ENCODE results near the gene NXT1.
A peak's percentile ranks its signal among the peaks of the same experiment; 100 is the strongest.
"Not testable (repeated sequence)": the region's sequence is repeated elsewhere in the genome, so short reads cannot be mapped to it uniquely, and the experiment has no call there.

Gene NXT1

GRCh38 chr20:23350196-23350903, at the start of gene NXT1:
Gene NXT1 (plus strand): TSS chr20:23350791. CDS start chr20:23354042, 3,251 bp downstream.
- DNase-seq (ENCODE audit: low read depth in 2 of 2, low spot score in 1 of 2): peak; percentile 89 to 91

DNA sequence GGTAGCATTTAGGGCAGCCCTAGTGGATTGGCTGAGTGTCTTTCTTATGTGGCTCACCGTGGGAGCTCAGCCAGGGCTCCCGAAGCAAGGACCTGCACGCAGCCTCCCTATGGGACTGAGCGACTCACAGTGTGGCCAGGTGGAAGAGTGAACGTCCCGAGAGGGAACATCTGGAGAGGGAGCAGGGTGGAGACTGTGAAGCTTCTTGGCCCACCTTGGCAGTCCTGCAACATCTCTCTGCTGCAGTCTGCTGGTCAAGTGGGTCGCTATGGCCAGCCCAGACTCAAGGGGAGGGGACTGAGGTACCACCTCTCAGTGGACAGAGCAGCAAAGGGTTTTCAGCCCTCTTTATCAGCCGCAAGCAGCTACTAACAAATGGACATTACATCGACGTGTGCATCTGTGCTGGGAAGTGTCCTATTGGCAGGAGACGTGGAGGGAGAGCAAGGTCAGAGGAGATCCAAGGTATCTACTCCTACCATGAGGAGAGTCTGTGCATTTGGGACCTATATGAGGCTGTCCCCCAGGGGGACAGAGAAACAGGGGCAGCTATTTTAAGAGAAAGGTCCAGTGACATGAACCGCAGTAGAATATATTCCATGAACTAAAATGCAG, 49.0 kb upstream of the NXT1 start:
- DNase-seq (ENCODE audit: low read depth in 2 of 2, low spot score in 1 of 2): no peak

DNA sequence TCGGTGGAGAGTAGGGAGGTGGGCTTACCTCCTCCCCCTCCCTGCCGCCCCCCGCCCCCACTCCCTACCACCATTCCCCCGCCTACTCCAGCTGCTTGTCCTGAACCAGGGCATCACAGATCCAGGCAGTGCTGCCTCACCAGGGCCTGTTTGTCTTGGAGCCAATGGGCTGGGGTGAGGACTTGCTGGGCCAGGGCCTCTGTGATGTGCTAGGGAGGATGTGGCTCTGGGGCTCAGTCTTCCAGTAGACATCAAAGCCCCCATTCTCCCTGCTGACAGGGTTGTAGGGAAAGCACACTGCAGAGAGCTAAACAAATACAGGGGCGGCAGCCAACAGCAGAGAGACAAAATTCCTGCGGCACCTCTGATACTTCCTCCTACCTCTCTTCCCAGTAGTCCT, 48.2 kb upstream of the NXT1 start:
- no peak for DNase-seq (ENCODE audit: low read depth in 2 of 2, low spot score in 1 of 2)

- no peak for DNase-seq (ENCODE audit: low read depth in 2 of 2, low spot score in 1 of 2)
Measured at GRCh38 chr20:23302801-23303200, 47.8 kb upstream of the NXT1 start.

DNA sequence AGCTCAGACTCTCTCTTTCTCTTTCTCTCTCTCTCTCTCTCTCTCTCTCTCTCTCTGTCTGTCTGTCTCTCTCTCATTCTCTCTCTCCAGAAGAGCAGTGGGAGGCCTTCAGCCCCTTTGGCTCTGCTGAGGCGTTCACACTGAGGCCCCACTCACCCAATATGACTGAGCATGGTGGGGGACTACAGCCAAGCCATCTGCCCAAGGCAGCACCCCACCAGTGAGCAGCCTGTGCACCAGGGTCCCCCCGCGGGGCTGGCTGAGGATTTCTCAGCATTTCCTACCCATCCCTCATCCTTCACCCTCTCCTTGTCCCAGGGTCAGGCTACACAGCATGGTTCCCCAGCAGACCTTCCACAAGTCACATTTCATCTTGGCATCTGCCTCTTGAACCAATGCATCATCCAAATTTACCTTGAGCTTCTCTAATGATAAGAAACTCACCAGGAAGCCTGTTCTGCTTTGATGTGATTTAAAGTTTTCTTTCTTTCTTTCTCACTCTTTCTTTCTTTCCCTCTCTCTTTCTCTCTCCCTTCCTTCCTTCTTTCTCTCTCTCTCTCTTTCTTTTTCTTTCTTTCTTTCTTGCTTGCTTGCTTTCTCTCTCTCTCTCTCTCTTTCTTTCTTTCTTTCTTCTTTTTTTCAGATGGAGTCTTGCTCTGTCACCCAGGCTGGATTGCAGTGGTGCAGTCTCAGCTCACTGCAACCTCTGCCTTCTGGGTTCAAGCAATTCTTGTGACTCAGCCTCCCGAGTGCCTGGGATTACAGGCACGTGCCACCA, 47.1 kb upstream of the NXT1 start:
- no peak for DNase-seq (ENCODE audit: low read depth in 2 of 2, low spot score in 1 of 2)

- DNase-seq (ENCODE audit: low read depth in 2 of 2, low spot score in 1 of 2): no peak
Measured at GRCh38 chr20:23304616-23305015, 46.0 kb upstream of the NXT1 start.

DNA sequence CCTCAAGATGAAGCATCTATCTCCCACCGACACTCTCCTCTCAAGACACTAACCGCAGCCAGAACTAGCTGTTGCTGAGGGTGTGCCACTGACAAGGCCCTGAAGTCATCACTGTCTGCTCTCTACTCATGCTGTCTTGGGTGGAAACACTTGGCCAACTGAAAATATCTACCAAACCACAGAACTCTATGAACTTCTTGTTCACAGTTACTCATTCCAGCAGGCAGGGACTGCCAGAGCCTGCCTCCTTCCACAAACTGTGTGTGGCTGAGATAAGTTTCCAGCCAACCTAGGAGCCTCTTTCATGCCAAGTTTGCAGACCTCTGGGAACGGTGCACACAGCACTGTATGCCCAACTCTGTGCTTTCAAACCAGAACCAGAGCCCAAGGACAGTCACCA, 45.5 kb upstream of the NXT1 start:
- DNase-seq (ENCODE audit: low read depth in 2 of 2, low spot score in 1 of 2): no peak

- not testable (repeated sequence) for DNase-seq (ENCODE audit: low read depth in 2 of 2, low spot score in 1 of 2)
Measured at GRCh38 chr20:23307393-23307792, 43.2 kb upstream of the NXT1 start.

DNA sequence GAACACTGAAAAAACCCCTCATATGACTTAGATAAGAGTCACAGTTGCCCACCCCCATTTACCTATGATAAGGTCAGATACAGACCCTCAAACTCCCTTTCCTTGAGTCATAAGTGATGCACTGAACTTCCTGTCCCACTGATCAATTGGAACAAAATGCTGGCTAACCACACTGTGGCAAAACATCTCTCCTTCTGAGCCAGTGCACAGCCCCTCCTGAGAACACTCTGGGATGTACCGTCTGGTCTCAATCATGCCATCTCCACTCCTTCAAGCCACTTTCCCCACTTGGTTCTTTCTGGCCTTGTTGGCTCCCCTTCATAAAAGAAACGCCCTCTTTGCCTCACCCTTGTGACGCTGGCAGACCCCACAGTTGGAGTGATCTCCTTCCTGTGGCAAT, 42.6 kb upstream of the NXT1 start:
- no peak for DNase-seq (ENCODE audit: low read depth in 2 of 2, low spot score in 1 of 2)

GRCh38 chr20:23308908-23309307, 41.7 kb upstream of the NXT1 start:
- DNase-seq (ENCODE audit: low read depth in 2 of 2, low spot score in 1 of 2): no peak

- no peak for DNase-seq (ENCODE audit: low read depth in 2 of 2, low spot score in 1 of 2)
Measured at GRCh38 chr20:23309781-23310180, 40.8 kb upstream of the NXT1 start.

GRCh38 chr20:23311947-23312506, 38.6 kb upstream of the NXT1 start:
- DNase-seq (ENCODE audit: low read depth in 2 of 2, low spot score in 1 of 2): no peak

- no peak for DNase-seq (ENCODE audit: low read depth in 2 of 2, low spot score in 1 of 2)
Measured at GRCh38 chr20:23313271-23313670, 37.3 kb upstream of the NXT1 start.

DNA sequence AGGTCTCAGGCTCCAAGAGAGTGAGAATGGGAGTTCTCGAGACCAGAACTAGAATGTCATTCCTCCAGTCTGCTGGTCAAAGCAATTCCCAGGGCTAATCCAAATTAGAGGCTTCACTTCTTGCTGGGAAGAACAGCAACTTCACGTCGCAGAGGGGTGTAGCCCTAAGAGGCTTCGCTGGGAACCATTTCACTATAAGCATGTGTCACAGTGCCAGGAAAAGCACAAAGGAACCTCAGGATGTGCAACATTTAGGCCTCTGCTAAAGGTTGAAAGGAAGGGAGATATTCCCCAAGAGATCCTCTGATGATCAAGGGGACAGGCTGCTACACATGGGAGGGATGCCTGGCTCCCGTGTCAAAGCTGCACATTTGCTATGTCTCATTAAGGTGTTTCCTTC, 35.9 kb upstream of the NXT1 start:
- no peak for DNase-seq (ENCODE audit: low read depth in 2 of 2, low spot score in 1 of 2)

DNA sequence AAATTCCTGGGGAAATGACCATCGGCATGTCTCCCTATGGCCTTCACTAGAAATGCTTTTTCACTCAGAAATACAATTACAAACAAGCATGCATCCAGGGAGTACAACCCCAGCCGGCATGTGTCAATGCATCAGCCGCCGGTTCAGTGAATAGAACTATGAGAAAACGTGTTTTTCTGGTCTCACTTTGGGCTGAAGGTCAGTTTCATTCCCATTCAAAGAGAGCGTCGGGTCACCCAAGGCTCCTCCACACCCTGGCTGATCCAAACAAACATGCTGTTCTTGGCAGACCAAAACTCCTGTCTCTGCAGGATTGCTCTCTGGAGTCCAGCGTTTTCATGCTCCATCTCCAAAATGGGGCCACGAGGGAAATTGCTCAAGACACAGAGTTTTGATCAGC, 35.5 kb upstream of the NXT1 start:
- DNase-seq (ENCODE audit: low read depth in 2 of 2, low spot score in 1 of 2): no peak

DNA sequence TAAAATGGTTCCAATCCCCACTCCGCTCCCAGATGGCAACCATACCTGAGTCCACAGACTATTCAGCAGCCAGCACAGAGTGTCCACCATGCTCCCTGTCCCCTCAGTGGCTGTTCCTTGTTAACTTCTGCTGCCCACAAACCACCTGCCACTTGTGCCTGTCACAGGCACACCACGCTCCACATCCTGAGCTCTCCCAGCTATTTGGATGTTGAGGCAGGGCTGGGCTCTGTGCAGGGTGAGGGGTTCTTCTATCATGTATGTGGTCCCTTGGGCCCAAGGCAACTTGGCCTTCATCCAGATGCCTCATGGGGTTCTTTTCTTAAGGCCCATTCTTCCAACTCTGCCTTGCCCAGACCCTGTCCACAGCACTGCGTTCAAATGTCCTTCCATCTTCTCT, 34.0 kb upstream of the NXT1 start:
- no peak for DNase-seq (ENCODE audit: low read depth in 2 of 2, low spot score in 1 of 2)

- no peak for DNase-seq (ENCODE audit: low read depth in 2 of 2, low spot score in 1 of 2)
Measured at GRCh38 chr20:23317081-23317480, 33.5 kb upstream of the NXT1 start.

- no peak for DNase-seq (ENCODE audit: low read depth in 2 of 2, low spot score in 1 of 2)
Measured at GRCh38 chr20:23318347-23318746, 32.2 kb upstream of the NXT1 start.

DNA sequence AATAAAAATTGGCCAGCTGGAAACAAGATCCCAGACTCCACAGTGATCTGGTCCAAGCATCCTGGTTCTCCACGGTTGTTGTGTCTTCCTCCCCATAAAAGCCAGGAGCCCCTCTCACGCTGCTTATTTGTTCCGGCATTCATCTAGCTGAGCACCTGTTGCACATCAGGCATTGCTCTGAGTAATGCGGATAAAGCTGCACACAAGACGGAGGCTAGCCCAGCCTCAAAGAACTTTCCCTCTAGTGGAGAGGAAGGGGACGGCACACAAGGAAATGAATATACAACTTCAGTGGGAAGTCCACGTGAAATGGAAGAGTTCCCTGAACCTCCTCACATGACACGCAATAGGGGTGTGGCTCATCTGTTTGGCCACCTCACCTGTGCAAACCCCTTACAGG, 30.3 kb upstream of the NXT1 start:
- no peak for DNase-seq (ENCODE audit: low read depth in 2 of 2, low spot score in 1 of 2)

- no peak for DNase-seq (ENCODE audit: low read depth in 2 of 2, low spot score in 1 of 2)
Measured at GRCh38 chr20:23325107-23325506, 25.5 kb upstream of the NXT1 start.

- DNase-seq (ENCODE audit: low read depth in 2 of 2, low spot score in 1 of 2): no peak
Measured at GRCh38 chr20:23326774-23327173, 23.8 kb upstream of the NXT1 start.
